ENCODE results near the gene LAS1L.
"Not testable (repeated sequence)": the region's sequence is repeated elsewhere in the genome, so short reads cannot be mapped to it uniquely, and the experiment has no call there.

- TF ChIP-seq, protein P1, sequence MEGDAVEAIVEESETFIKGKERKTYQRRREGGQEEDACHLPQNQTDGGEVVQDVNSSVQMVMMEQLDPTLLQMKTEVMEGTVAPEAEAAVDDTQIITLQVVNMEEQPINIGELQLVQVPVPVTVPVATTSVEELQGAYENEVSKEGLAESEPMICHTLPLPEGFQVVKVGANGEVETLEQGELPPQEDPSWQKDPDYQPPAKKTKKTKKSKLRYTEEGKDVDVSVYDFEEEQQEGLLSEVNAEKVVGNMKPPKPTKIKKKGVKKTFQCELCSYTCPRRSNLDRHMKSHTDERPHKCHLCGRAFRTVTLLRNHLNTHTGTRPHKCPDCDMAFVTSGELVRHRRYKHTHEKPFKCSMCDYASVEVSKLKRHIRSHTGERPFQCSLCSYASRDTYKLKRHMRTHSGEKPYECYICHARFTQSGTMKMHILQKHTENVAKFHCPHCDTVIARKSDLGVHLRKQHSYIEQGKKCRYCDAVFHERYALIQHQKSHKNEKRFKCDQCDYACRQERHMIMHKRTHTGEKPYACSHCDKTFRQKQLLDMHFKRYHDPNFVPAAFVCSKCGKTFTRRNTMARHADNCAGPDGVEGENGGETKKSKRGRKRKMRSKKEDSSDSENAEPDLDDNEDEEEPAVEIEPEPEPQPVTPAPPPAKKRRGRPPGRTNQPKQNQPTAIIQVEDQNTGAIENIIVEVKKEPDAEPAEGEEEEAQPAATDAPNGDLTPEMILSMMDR (IDR thresholded peaks at IDR 0.05) = not testable (repeated sequence)
- TF ChIP-seq EP300 (IDR thresholded peaks at IDR 0.05; ENCODE audit: borderline replicate concordance in 1 of 2, low read depth in 1 of 2, low read length in 1 of 2); CHD2 (IDR thresholded peaks at IDR 0.05; ENCODE audit: low read length, partially characterized antibody); POLR2AphosphoS5 (IDR thresholded peaks at IDR 0.05; ENCODE audit: low read depth, low read length); EZH2phosphoT487 (IDR thresholded peaks at IDR 0.05; ENCODE audit: borderline replicate concordance, low read depth); TAF1 (IDR thresholded peaks at IDR 0.05; ENCODE audit: borderline replicate concordance, low read depth, low read length); MXI1 (IDR thresholded peaks at IDR 0.05; ENCODE audit: low read depth, low read length); GATA2 (CRISPR knock-in tag; IDR thresholded peaks at IDR 0.05); TEAD4 (IDR thresholded peaks at IDR 0.05; ENCODE audit: borderline replicate concordance, insufficient read depth): not testable (repeated sequence)
- TF ChIP-seq, protein P2, sequence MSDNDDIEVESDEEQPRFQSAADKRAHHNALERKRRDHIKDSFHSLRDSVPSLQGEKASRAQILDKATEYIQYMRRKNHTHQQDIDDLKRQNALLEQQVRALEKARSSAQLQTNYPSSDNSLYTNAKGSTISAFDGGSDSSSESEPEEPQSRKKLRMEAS (IDR thresholded peaks at IDR 0.05; ENCODE audit: low read depth) = not testable (repeated sequence)
- TF ChIP-seq, protein P3, sequence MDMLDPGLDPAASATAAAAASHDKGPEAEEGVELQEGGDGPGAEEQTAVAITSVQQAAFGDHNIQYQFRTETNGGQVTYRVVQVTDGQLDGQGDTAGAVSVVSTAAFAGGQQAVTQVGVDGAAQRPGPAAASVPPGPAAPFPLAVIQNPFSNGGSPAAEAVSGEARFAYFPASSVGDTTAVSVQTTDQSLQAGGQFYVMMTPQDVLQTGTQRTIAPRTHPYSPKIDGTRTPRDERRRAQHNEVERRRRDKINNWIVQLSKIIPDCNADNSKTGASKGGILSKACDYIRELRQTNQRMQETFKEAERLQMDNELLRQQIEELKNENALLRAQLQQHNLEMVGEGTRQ (IDR thresholded peaks at IDR 0.05; ENCODE audit: borderline replicate concordance, low read depth, low read length) = not testable (repeated sequence)
Observed at GRCh38 chrX:65518980-65519379, 15.6 kb downstream of the LAS1L start.
